ENCODE results near the gene GPR151. TPM values are rescaled to one million over a fixed set of nuclear protein-coding genes. Genes with fewer than 3 reads are reported as not detected.

GPR151 gene
- total RNA-seq, 2 experiments from 2014 or later = not detected

DNA sequence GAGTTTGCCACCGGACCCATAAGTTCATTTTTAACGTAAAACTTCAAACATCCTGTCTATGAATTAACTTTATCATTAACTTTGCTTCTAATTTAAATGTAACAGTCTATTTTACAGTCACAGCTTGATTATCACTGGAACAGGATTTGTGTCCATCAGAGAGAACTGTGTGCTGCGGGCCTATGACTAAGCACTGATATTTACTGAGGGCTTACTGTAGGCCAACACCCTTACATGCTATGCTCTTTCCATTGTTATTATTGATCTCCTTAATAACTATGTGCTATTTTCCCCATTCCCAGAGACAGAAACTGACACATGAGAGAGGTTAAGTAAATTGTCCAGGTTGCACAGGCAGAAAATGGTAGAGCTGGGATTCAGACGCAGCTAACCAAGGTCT lies 24.0 kb upstream of the GPR151 start:
- Mint-ChIP-seq H3K27ac (no peak overlapping the region), H3K36me3 (no peaks in the 10 kb centered on the region), H3K27me3 (no peaks in the 10 kb centered on the region), H3K4me1 (ENCODE audit: low read depth) (peaks cover 2% of the 10 kb centered on the region), H3K4me3 (no peak overlapping the region), H3K9me3 (no peaks in the 10 kb centered on the region)
- intact Hi-C loops (cut with micrococcal nuclease) = loop anchor here (5.0 kb wide), 1 partner anchor 122 kb away; no protein-coding TSS in a partner anchor
- DNase-seq = no peak
- ChIA-PET POLR2A (no interaction called here), CTCF (interaction anchor here (2.6 kb wide), 1 partner anchor 649 kb away, joined by 8 read pairs; no protein-coding TSS in a partner anchor)

DNA sequence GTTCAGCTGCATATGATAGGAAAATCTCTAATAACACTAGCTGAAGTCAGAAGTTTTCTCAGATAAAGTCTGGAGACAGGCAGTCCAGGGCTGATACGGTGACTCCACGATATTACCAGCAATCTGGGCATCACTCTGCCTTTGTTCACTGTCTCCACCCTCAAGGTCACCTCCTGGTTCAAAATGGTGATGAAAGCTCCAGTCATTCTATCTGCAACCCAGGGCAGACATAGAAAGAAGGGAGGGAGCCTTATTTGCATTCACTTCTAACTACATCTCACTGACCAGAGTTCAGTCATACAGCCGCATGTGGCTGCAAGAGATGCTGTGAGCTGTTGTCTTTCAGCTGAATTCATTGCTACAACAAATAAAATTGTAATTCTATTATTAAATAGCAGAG lies 22.4 kb upstream of the GPR151 start:
- H3K36me3 Mint-ChIP-seq = no peaks in the 10 kb centered on the region
- no peak overlapping the region for H3K4me3 Mint-ChIP-seq
- no peaks in the 10 kb centered on the region for H3K9me3 Mint-ChIP-seq
- H3K27me3 Mint-ChIP-seq = no peaks in the 10 kb centered on the region
- ChIA-PET POLR2A (no interaction called here), CTCF (interaction anchor here (0.9 to 2.6 kb wide), 5 partner anchors 9 to 653 kb away, joined by 3 to 8 read pairs (median 5); no protein-coding TSS in a partner anchor)
- intact Hi-C loops (cut with micrococcal nuclease) = no loop called here
- H3K27ac Mint-ChIP-seq = no peak overlapping the region
- H3K4me1 Mint-ChIP-seq (ENCODE audit: low read depth) = peaks cover 3% of the 10 kb centered on the region
- no peak for DNase-seq

GRCh38 chr5:146533882-146534281 lies 17.9 kb upstream of the GPR151 start:
- Mint-ChIP-seq H3K9me3 (no peaks in the 10 kb centered on the region), H3K27me3 (no peaks in the 10 kb centered on the region), H3K4me1 (ENCODE audit: low read depth) (peaks cover 4% of the 10 kb centered on the region), H3K27ac (no peak overlapping the region), H3K36me3 (no peaks in the 10 kb centered on the region), H3K4me3 (no peak overlapping the region)
- no peak for DNase-seq
- CTCF ChIA-PET = interaction anchor here (0.5 to 6.7 kb wide), 19 partner anchors 9 to 655 kb away, joined by 3 to 92 read pairs (median 4); partner anchors contain the start of gene GPR151
- POLR2A ChIA-PET = no interaction called here
- intact Hi-C loops (cut with micrococcal nuclease) = loop anchor here (1.0 to 5.0 kb wide), 3 partner anchors 133 to 655 kb away; no protein-coding TSS in a partner anchor

DNA sequence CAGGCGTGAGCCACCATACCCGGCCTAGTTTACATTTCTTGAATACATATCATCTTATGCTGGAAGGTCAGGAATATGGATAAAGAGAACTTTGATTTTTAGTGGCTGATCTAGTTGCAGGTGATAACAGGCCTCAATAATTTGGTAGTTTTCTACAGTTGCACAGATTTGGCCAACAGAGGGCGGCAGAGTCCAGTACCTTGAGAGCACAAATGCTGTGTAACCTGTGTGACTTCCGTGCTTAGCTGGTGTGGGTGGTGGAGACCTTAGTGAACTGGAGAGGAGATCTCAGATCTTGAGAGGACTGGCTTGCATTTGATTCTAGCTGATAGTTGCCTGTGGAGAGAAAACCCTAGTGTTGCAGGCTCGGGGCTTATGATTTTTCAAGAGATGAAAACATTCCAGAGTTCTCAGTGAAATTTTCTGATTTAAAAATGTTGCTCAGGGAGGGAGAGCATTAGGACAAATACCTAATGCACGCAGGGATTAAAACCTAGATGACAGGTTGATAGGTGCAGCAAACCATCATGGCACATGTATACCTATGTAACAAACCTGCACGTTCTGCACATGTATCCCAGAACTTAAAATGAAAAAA lies 17.4 kb upstream of the GPR151 start:
- Mint-ChIP-seq H3K9me3 (no peaks in the 10 kb centered on the region), H3K4me1 (ENCODE audit: low read depth) (peaks cover 4% of the 10 kb centered on the region), H3K27ac (no peak overlapping the region), H3K4me3 (no peak overlapping the region), H3K36me3 (no peaks in the 10 kb centered on the region), H3K27me3 (peaks cover under 1% of the 10 kb centered on the region)
- ChIA-PET CTCF (interaction anchor here (0.5 to 6.7 kb wide), 19 partner anchors 9 to 655 kb away, joined by 3 to 92 read pairs (median 4); partner anchors contain the start of gene GPR151), POLR2A (no interaction called here)
- intact Hi-C loops (cut with micrococcal nuclease) = loop anchor here (1.0 to 5.0 kb wide), 3 partner anchors 134 to 656 kb away; no protein-coding TSS in a partner anchor
- DNase-seq = peak; percentile 83

DNA sequence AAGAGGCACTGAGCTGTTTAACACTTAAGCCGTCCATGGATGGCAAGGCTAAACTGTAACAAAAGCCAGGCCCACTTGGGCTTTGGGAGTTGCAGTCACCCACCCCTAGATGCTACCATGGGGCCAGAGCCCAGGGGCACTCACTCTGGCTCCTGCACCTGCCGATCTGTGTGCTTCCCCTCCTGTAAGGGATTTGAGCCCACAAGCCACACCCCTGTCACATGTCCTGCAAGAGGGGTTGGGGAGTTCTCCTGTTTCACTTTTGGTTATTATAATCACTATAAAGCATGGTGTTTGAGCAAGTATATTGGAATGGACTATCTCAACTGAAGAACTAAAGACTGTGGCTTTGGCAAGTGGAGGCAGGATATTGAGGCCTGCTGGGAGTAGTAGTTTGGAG lies 14.0 kb upstream of the GPR151 start:
- ChIA-PET POLR2A (no interaction called here), CTCF (interaction anchor here (1.8 to 6.7 kb wide), 3 partner anchors 12 to 659 kb away, joined by 5 to 92 read pairs (median 81); no protein-coding TSS in a partner anchor)
- H3K9me3 Mint-ChIP-seq = no peaks in the 10 kb centered on the region
- intact Hi-C loops (cut with micrococcal nuclease) = loop anchor here (5.0 kb wide), 1 partner anchor 137 kb away; no protein-coding TSS in a partner anchor
- no peaks in the 10 kb centered on the region for H3K36me3 Mint-ChIP-seq
- H3K27ac Mint-ChIP-seq = no peak overlapping the region
- peaks cover 4% of the 10 kb centered on the region for H3K4me1 Mint-ChIP-seq (ENCODE audit: low read depth)
- H3K4me3 Mint-ChIP-seq = no peak overlapping the region
- peaks cover 5% of the 10 kb centered on the region for H3K27me3 Mint-ChIP-seq
- DNase-seq = no peak

DNA sequence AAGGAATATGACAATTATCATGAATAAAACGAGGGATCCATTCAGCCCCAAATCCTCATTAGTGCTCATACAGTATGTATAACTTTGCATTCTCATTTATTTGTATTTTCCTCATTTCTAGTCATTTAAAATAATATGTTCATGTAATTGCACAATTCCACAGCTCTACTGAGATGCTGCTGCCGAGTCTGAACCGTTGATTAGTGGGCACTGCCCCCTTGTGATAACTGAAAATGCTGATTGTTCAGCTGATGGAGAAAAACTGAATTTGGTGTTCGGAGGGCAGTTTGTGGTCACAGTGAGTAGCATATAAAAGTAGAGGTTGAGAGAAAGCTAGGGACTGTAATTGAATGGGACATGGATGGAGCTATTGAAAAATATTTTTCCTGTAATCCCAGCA lies 12.2 kb upstream of the GPR151 start:
- DNase-seq = no peak
- H3K9me3 Mint-ChIP-seq = no peaks in the 10 kb centered on the region

DNA sequence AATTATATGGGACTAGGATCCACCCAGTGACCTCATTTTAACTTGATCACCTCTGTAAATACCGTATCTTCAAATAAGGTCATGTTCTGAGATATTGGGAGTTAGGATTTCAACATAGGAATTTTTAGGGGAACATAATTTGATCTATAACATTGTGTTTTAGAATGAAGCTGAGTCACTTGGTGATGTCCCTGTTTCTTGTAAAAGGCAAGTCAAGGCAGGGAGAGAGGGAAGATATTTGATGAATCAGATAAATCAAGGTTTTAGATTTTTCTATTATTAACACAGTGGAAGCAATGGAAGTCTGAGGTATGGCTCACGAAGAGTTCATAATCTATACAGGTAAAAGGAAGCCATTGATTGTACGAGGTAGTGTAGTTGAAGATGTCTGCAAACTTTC lies 11.8 kb upstream of the GPR151 start:
- ChIA-PET CTCF (interaction anchor here (0.9 kb wide), 1 partner anchor 162 kb away, joined by 3 read pairs; no protein-coding TSS in a partner anchor), POLR2A (no interaction called here)
- intact Hi-C loops (cut with micrococcal nuclease) = no loop called here
- no peak overlapping the region for H3K4me3 Mint-ChIP-seq
- H3K9me3 Mint-ChIP-seq = no peaks in the 10 kb centered on the region
- no peaks in the 10 kb centered on the region for H3K4me1 Mint-ChIP-seq (ENCODE audit: low read depth)
- H3K27me3 Mint-ChIP-seq = peaks cover 7% of the 10 kb centered on the region
- no peak for DNase-seq
- no peaks in the 10 kb centered on the region for H3K36me3 Mint-ChIP-seq
- no peak overlapping the region for H3K27ac Mint-ChIP-seq

More for the DNA sequence above, 12.2 kb upstream of the GPR151 start:
- no peak overlapping the region for H3K4me3 Mint-ChIP-seq
- H3K27ac Mint-ChIP-seq = no peak overlapping the region
- intact Hi-C loops (cut with micrococcal nuclease) = no loop called here
- H3K36me3 Mint-ChIP-seq = no peaks in the 10 kb centered on the region
- peaks cover 1% of the 10 kb centered on the region for H3K4me1 Mint-ChIP-seq (ENCODE audit: low read depth)
- CTCF ChIA-PET = interaction anchor here (0.9 kb wide), 1 partner anchor 162 kb away, joined by 3 read pairs; no protein-coding TSS in a partner anchor
- H3K27me3 Mint-ChIP-seq = peaks cover 5% of the 10 kb centered on the region
- POLR2A ChIA-PET = no interaction called here

DNA sequence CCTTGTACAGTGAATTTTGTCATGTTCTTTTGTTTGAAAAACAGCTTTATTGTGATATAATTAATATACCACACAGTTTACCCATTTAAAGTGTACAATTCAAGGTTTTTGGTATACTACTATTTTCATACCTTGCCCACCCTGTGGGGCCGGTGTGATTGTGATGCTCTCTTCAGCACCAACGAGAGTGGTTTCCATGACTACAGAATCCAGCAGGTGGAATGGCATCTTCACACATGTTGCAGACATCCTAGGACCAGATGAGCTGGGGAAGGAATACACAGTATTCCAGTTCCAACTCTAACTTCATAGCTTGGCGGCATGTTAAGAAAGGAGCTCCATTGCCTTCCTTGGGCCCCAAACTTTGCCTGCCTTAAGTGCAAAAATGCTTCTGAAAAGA lies 7.7 kb upstream of the GPR151 start:
- H3K27ac Mint-ChIP-seq = no peak overlapping the region
- DNase-seq = no peak
- H3K4me3 Mint-ChIP-seq = no peak overlapping the region
- CTCF ChIA-PET = interaction anchor here (1.2 to 3.0 kb wide), 4 partner anchors 9 to 442 kb away, joined by 3 to 21 read pairs (median 4); no protein-coding TSS in a partner anchor
- POLR2A ChIA-PET = no interaction called here
- no peaks in the 10 kb centered on the region for H3K4me1 Mint-ChIP-seq (ENCODE audit: low read depth)
- intact Hi-C loops (cut with micrococcal nuclease) = no loop called here
- no peaks in the 10 kb centered on the region for H3K9me3 Mint-ChIP-seq
- H3K36me3 Mint-ChIP-seq = no peaks in the 10 kb centered on the region
- peaks cover 10% of the 10 kb centered on the region for H3K27me3 Mint-ChIP-seq

- intact Hi-C loops (cut with micrococcal nuclease) = no loop called here
- DNase-seq = no peak
- ChIA-PET CTCF (interaction anchor here (1.4 to 2.1 kb wide), 4 partner anchors 10 to 21 kb away, joined by 3 to 14 read pairs (median 5); no protein-coding TSS in a partner anchor), POLR2A (no interaction called here)
- no peaks in the 10 kb centered on the region for H3K9me3 Mint-ChIP-seq
- no peaks in the 10 kb centered on the region for H3K4me1 Mint-ChIP-seq (ENCODE audit: low read depth)
- peaks cover 5% of the 10 kb centered on the region for H3K27me3 Mint-ChIP-seq
- no peak overlapping the region for H3K4me3 Mint-ChIP-seq
- no peak overlapping the region for H3K27ac Mint-ChIP-seq
- no peaks in the 10 kb centered on the region for H3K36me3 Mint-ChIP-seq
Measured at GRCh38 chr5:146521403-146522106, 5.6 kb upstream of the GPR151 start.

GRCh38 chr5:146520731-146521130 lies 4.7 kb upstream of the GPR151 start:
- POLR2A ChIA-PET = no interaction called here
- intact Hi-C loops (cut with micrococcal nuclease) = no loop called here
- Mint-ChIP-seq H3K27ac (no peak overlapping the region), H3K9me3 (no peaks in the 10 kb centered on the region), H3K36me3 (no peaks in the 10 kb centered on the region), H3K4me1 (ENCODE audit: low read depth) (no peaks in the 10 kb centered on the region), H3K27me3 (peaks cover 5% of the 10 kb centered on the region), H3K4me3 (no peak overlapping the region)
- no peak for DNase-seq
- CTCF ChIA-PET = interaction anchor here (1.4 to 2.1 kb wide), 5 partner anchors 11 to 445 kb away, joined by 3 to 14 read pairs (median 4); no protein-coding TSS in a partner anchor

- POLR2A ChIA-PET = no interaction called here
- Mint-ChIP-seq H3K9me3 (no peaks in the 10 kb centered on the region), H3K27me3 (peaks cover 5% of the 10 kb centered on the region), H3K4me3 (no peak overlapping the region), H3K27ac (no peak overlapping the region), H3K4me1 (ENCODE audit: low read depth) (no peaks in the 10 kb centered on the region), H3K36me3 (no peaks in the 10 kb centered on the region)
- intact Hi-C loops (cut with micrococcal nuclease) = no loop called here
- CTCF ChIA-PET = interaction anchor here (1.7 to 2.1 kb wide), 2 partner anchors 14 to 446 kb away, joined by 4 to 14 read pairs; no protein-coding TSS in a partner anchor
- no peak for DNase-seq
Measured at GRCh38 chr5:146519554-146519953, 3.6 kb upstream of the GPR151 start.

DNA sequence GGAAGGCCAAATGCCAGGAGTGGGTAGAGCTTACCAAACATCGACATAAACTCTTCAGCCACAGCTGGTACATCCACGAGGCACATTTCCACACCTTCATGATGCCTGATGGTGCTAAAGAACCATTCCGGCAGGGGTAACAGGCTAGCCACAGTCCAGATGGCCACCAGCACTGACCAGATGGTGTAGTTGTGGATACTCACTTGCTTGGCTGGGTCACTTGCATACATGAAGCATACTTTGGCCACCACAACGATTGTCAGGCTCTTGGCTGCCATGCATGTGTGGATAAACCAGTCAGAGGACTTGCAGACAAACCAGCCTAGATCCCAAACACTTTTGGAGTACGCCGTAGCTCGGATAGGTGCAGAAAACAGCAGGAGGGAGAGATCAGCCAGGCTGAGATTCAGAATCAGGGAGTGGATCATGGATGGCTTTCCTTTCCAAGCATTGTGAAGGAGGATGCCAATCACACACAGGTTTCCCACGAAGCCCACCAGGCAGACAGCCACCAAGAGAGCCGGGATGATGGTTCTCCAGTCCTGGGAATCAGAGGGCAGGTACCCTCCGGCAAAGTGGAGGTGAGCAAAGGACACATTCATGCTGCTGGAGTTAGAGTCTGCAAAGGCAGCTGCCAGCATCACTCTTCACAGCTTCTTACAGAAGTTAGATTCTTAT lies 378 bp downstream of the GPR151 start:
- intact Hi-C loops (cut with micrococcal nuclease) = no loop called here
- H3K4me3 Mint-ChIP-seq = no peak overlapping the region
- no peak overlapping the region for H3K27ac Mint-ChIP-seq
- no peaks in the 10 kb centered on the region for H3K9me3 Mint-ChIP-seq
- ChIA-PET CTCF (interaction anchor here (1.1 to 5.5 kb wide), 3 partner anchors 10 to 673 kb away, joined by 3 to 23 read pairs (median 4); no protein-coding TSS in a partner anchor), POLR2A (no interaction called here)
- no peak for DNase-seq
- no peaks in the 10 kb centered on the region for H3K27me3 Mint-ChIP-seq
- H3K4me1 Mint-ChIP-seq (ENCODE audit: low read depth) = no peaks in the 10 kb centered on the region
- H3K36me3 Mint-ChIP-seq = peaks cover 7% of the 10 kb centered on the region

Data from activated CD4-positive, alpha-beta memory T cell treated with anti-CD3 and anti-CD28 coated beads for 36 hours (primary cell).